Activated CD4-positive, CD25-positive, alpha-beta regulatory T cell treated with anti-CD3 and anti-CD28 coated beads, Interleukin-2, amount 50 U/mL, for 72 hours (primary cell): ENCODE data around the gene POLR1A.
"Not testable (repeated sequence)": the region's sequence is repeated elsewhere in the genome, so short reads cannot be mapped to it uniquely, and the experiment has no call there.

ENCODE experiments used
- DNase-seq: peaks from one replicate; pipeline ENCODE4 v3.0.0; 2021

Gene POLR1A

GRCh38 chr2:85995648-85996529 is 109.8 kb downstream of the POLR1A start:
- no peak for DNase-seq

GRCh38 chr2:85994897-85995647 is 110.6 kb downstream of the POLR1A start:
- no peak for DNase-seq

- no peak for DNase-seq
These were observed 111.3 kb downstream of the POLR1A start for GRCh38 chr2:85994421-85994777.

GRCh38 chr2:85992611-85993010 is 113.1 kb downstream of the POLR1A start:
- DNase-seq, result no peak

GRCh38 chr2:85992053-85992452 is 113.6 kb downstream of the POLR1A start:
- not testable (repeated sequence) for DNase-seq

GRCh38 chr2:85990084-85990483 is 115.6 kb downstream of the POLR1A start:
- DNase-seq, result no peak

- no peak for DNase-seq
These were observed 116.3 kb downstream of the POLR1A start for GRCh38 chr2:85989288-85989865.

GRCh38 chr2:85988914-85989270 is 116.8 kb downstream of the POLR1A start:
- no peak for DNase-seq

- no peak for DNase-seq
These were observed 117.3 kb downstream of the POLR1A start for GRCh38 chr2:85988175-85988913.

GRCh38 chr2:85987266-85988174 is 118.2 kb downstream of the POLR1A start:
- no peak for DNase-seq

GRCh38 chr2:85986121-85986520 is 119.6 kb downstream of the POLR1A start:
- no peak for DNase-seq

- no peak for DNase-seq
These were observed 120.9 kb downstream of the POLR1A start for GRCh38 chr2:85984788-85985187.

GRCh38 chr2:85983766-85984165 is 121.9 kb downstream of the POLR1A start:
- no peak for DNase-seq

- DNase-seq, result no peak
These were observed 124.0 kb downstream of the POLR1A start for GRCh38 chr2:85981579-85982247.

GRCh38 chr2:85978883-85979780 is 126.6 kb downstream of the POLR1A start:
- no peak for DNase-seq

- DNase-seq, result no peak
These were observed 129.4 kb downstream of the POLR1A start for GRCh38 chr2:85976106-85976920.

GRCh38 chr2:85975581-85975980 is 130.1 kb downstream of the POLR1A start:
- DNase-seq, result no peak

- DNase-seq, result no peak
These were observed 131.3 kb downstream of the POLR1A start for GRCh38 chr2:85974390-85974789.

GRCh38 chr2:85972355-85972754 is 133.3 kb downstream of the POLR1A start:
- DNase-seq, result no peak
